ENCODE data around the gene SMIM44. TPM values are rescaled to one million over a fixed set of nuclear protein-coding genes. Genes with fewer than 3 reads are reported as not detected.

Gene SMIM44
- total RNA-seq, 1 donor from 2014 or later, result not detected

DNA sequence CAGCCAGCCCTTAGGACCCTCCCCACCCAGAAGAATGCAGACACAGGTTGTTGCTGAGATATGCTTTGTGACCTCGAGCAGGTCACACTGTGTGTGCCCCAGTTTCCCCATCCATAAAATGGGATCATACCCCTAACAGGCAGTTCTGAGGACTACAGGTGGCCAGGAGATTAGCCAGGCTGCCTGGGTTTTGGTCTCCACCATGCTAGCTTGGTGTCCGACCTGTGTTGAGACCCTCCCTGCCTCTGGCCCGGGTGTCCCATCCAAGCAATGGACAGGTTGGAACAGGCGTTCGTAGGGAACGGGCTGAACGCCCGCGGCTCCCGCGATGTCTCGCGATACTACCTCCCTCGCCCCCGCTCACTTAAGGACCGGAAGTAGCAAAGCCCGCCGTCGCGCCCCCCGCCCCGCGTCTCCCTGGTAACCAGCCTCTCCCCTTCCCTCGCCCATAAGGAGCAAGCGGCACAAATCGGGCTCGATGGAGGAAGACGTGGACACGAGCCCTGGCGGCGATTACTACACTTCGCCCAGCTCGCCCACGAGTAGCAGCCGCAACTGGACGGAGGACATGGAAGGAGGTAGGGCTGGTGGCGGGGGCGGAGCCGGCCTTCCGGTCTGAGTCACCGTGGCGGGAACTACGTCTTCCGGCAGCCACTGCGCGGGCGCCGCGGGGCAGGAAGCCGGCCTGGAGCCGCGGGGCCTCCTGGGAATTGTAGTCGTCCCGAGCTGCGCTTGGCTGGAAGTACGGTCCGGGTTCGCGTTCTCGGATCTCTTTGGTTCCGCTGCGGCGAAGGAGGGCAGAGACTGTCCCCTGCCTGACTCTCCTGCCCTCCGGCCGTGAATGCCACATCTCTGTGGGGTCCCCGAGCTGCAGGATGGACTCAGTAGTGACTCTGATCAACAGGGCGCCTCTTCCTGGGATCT, 48.3 kb downstream of the SMIM44 start:
- Histone ChIP-seq H3K27ac (peak overlapping the region; percentile 94), H3K27me3 (no peaks in the 10 kb centered on the region), H3K9me3 (no peaks in the 10 kb centered on the region), H3K4me3 (peak overlapping the region; percentile 28 to 41), H3K4me1 (peaks cover 48% of the 10 kb centered on the region), H3K36me3 (peaks cover 0 to 36% of the 10 kb centered on the region in 2 donors)
- intact Hi-C loops (cut with DNase I), result no loop called here
- DNase-seq (ENCODE audit: extremely low spot score in 2 of 2), result no peak
- TF ChIP-seq POLR2A (IDR thresholded peaks at IDR 0.05), result no peak
- TF ChIP-seq POLR2AphosphoS5 (IDR thresholded peaks at IDR 0.05; ENCODE audit: insufficient read depth in 1 of 2, low read depth in 1 of 2), result peak; percentile 95 to 97
- no peak for TF ChIP-seq CTCF (IDR thresholded peaks at IDR 0.05)

- peak overlapping the region in 1 of 2 donors; percentile 28 for H3K4me3 ChIP-seq
- TF ChIP-seq POLR2A (IDR thresholded peaks at IDR 0.05) (no peak), CTCF (IDR thresholded peaks at IDR 0.05) (no peak), POLR2AphosphoS5 (IDR thresholded peaks at IDR 0.05; ENCODE audit: insufficient read depth in 1 of 2, low read depth in 1 of 2) (no peak)
- H3K27me3 ChIP-seq, result no peaks in the 10 kb centered on the region
- intact Hi-C loops (cut with DNase I), result no loop called here
- peaks cover 0 to 36% of the 10 kb centered on the region in 2 donors for H3K36me3 ChIP-seq
- DNase-seq (ENCODE audit: extremely low spot score in 2 of 2), result no peak
- peak overlapping the region; percentile 94 for H3K27ac ChIP-seq
- H3K9me3 ChIP-seq, result no peaks in the 10 kb centered on the region
- peaks cover 49% of the 10 kb centered on the region for H3K4me1 ChIP-seq
Observed at GRCh38 chr19:3433805-3434540, 49.3 kb downstream of the SMIM44 start.

DNA sequence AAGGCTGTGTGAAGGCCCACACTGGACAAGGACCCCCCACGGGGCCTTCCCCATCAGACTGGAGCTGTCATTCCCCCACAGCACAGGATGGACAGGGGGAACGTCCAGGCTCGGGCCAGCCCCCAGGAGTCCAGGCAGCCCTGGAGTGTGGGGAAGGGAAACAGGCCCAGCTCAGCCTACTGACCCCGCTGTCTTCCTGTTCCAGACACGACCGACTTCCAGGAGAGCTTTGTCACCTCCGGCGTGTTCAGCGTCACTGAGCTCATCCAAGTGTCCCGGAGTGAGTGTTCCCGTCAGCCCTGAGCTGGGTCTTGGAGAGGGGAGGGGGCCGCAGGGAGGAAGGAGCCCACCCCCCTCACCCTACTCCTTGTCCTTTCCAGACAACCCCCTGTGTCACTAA, 49.9 kb downstream of the SMIM44 start:
- peaks cover 0 to 36% of the 10 kb centered on the region in 2 donors for H3K36me3 ChIP-seq
- no peak for DNase-seq (ENCODE audit: extremely low spot score in 2 of 2)

More for the DNA sequence above, 49.9 kb downstream of the SMIM44 start:
- Histone ChIP-seq H3K4me1 (peaks cover 54% of the 10 kb centered on the region), H3K9me3 (no peaks in the 10 kb centered on the region), H3K4me3 (no peak overlapping the region), H3K27ac (peak overlapping the region; percentile 94), H3K27me3 (no peaks in the 10 kb centered on the region)
- TF ChIP-seq CTCF (IDR thresholded peaks at IDR 0.05), result no peak
- TF ChIP-seq POLR2A (IDR thresholded peaks at IDR 0.05), result no peak
- TF ChIP-seq POLR2AphosphoS5 (IDR thresholded peaks at IDR 0.05; ENCODE audit: insufficient read depth in 1 of 2, low read depth in 1 of 2), result peak in 1 of 2 donors; percentile 47
- intact Hi-C loops (cut with DNase I), result no loop called here

Small RNA genes lying within 50 kb of the gene (small RNA-seq; reads per million reads assigned to genes)
- gene RF00212, result not detected

Other genes with a start within 250 kb of the SMIM44 start
- 142 TPM for gene NFIC, start 116.9 kb downstream of the SMIM44 start, total RNA-seq
- not detected for gene SMIM24, start 2.9 kb downstream of the SMIM44 start, total RNA-seq
- gene DOHH, start 17.2 kb upstream of the SMIM44 start, total RNA-seq, result 15.0 TPM
- 29.2 TPM for gene FZR1, start 22.9 kb upstream of the SMIM44 start, total RNA-seq
- gene TEKTIP1, start 55.7 kb upstream of the SMIM44 start, total RNA-seq, result not detected
- gene MFSD12, start 74.1 kb upstream of the SMIM44 start, total RNA-seq, result 48.4 TPM
- gene HMG20B, start 89.5 kb upstream of the SMIM44 start, total RNA-seq, result 92.8 TPM
- gene GIPC3, start 102.0 kb upstream of the SMIM44 start, total RNA-seq, result 0.25 TPM
- 1.7 TPM for gene TBXA2R, start 123.4 kb upstream of the SMIM44 start, total RNA-seq
- 36.3 TPM for gene CACTIN, start 143.3 kb upstream of the SMIM44 start, total RNA-seq
- gene PIP5K1C, start 217.0 kb upstream of the SMIM44 start, total RNA-seq, result 24.1 TPM
- 17.7 TPM for gene TJP3, start 224.9 kb upstream of the SMIM44 start, total RNA-seq